A673 (cell line): ENCODE results near the gene DACH2. TPM values are rescaled to one million over a fixed set of nuclear protein-coding genes. Genes with fewer than 3 reads are reported as not detected.

Source experiments
- BruUV-seq: library from RNA; stranded (reverse); fragments of 400-500 nt; replicated peaks from 2 replicates; lab custom pipeline; 2021; lab: Mats Ljungman, UMichigan
- CTCF ChIA-PET: fragments of 300-600 bp; sonication (Branson Sonifier 250); formaldehyde crosslinking; loops from one replicate; lab custom pipeline; 2022; ENCODE audit warnings: antibody characterized with exemption; lab: Charles Lee
- POLR2A ChIA-PET: fragments of 300-600 bp; sonication (Branson Sonifier 250); formaldehyde crosslinking; loops from one replicate; lab custom pipeline; 2022; ENCODE audit warnings: antibody characterized with exemption; ENCODE audit not compliant: low non-redundant PET; lab: Charles Lee
- DNase-seq: peaks from one replicate; pipeline ENCODE4 v3.0.0-alpha.2; 2015; ENCODE audit warnings: low spot score
- H3K27ac ChIP-seq: fragments of 200-600 bp; sonication (generic); 2 replicates; pipeline ENCODE4 v1.5.1; 2016; ENCODE audit warnings: mixed run types, low read depth, mild to moderate bottlenecking, mixed read lengths, antibody characterized with exemption, low read length; ENCODE audit not compliant: poor library complexity, severe bottlenecking
- H3K27me3 ChIP-seq: fragments of 200-600 bp; sonication (generic); replicated peaks from 2 replicates; pipeline ENCODE4 v1.6.1; 2017; ENCODE audit warnings: mixed run types, low read depth, mild to moderate bottlenecking, mixed read lengths, antibody characterized with exemption, low read length; ENCODE audit not compliant: insufficient read depth, poor library complexity
- H3K36me3 ChIP-seq: fragments of 200-600 bp; sonication (generic); 2 replicates; pipeline ENCODE4 v1.6.1; 2016; ENCODE audit warnings: mixed run types, mild to moderate bottlenecking, mixed read lengths, antibody characterized with exemption, low read length; ENCODE audit not compliant: insufficient read depth, poor library complexity, severe bottlenecking
- H3K4me1 ChIP-seq: fragments of 200-600 bp; sonication (generic); 2 replicates; pipeline ENCODE4 v1.6.1; 2017; ENCODE audit warnings: mixed run types, mild to moderate bottlenecking, mixed read lengths, antibody characterized with exemption, low read length; ENCODE audit not compliant: insufficient read depth, poor library complexity, severe bottlenecking
- H3K4me3 ChIP-seq: fragments of 200-600 bp; sonication (generic); 2 replicates; pipeline ENCODE4 v1.5.1; 2016; ENCODE audit warnings: low read depth, mixed run types, mild to moderate bottlenecking, mixed read lengths, low read length; ENCODE audit not compliant: poor library complexity, severe bottlenecking
- H3K9me3 ChIP-seq: fragments of 200-600 bp; sonication (generic); 2 replicates; pipeline ENCODE4 v1.6.1; 2016; ENCODE audit warnings: mixed run types, low read depth, mild to moderate bottlenecking, mixed read lengths, antibody characterized with exemption, low read length; ENCODE audit not compliant: poor library complexity, severe bottlenecking
- CTCF ChIP-seq: fragments of 300-800, 200-600 bp; sonication (generic); conservative IDR thresholded peaks from 2 replicates; pipeline ENCODE4 v1.5.1; 2017; ENCODE audit warnings: low read depth, mild to moderate bottlenecking, antibody characterized with exemption, low read length, moderate library complexity, mixed read lengths
- EZH2 ChIP-seq: fragments of 200-600 bp; sonication (generic); IDR thresholded peaks from 2 replicates; pipeline ENCODE4 v1.6.1; 2017; ENCODE audit warnings: borderline replicate concordance, low read depth, mild to moderate bottlenecking, mixed read lengths, antibody characterized with exemption, low read length; ENCODE audit not compliant: poor library complexity, severe bottlenecking
- intact Hi-C: fragments of 100-400 bp; cut with micrococcal nuclease; formaldehyde crosslinking; loops from one replicate; pipeline ENCODE4 v1.10.0; 2022; ENCODE audit not compliant: unreplicated experiment
- total RNA-seq: library from RNA; stranded (reverse); gene quantifications from 2 replicates; pipeline ENCODE4 v1.2.3, GENCODE V29; 2021

Gene DACH2
- total RNA-seq, 1 experiment from 2014 or later = not detected

GRCh38 chrX:86349115-86349514 is 200.9 kb downstream of the DACH2 start:
- Histone ChIP-seq H3K27ac (no peak overlapping the region), H3K27me3 (no peaks in the 10 kb centered on the region), H3K4me1 (no peaks in the 10 kb centered on the region), H3K4me3 (no peak overlapping the region), H3K36me3 (no peaks in the 10 kb centered on the region), H3K9me3 (no peaks in the 10 kb centered on the region)
- DNase-seq = no peak
- ChIA-PET POLR2A (no interaction called here), CTCF (no interaction called here)
- intact Hi-C loops = no loop called here
- BruUV-seq = no TSS peak
- no peak for TF ChIP-seq EZH2
- no peak for TF ChIP-seq CTCF

GRCh38 chrX:86369847-86370630 is 221.8 kb downstream of the DACH2 start:
- Histone ChIP-seq H3K4me3 (no peak overlapping the region), H3K4me1 (no peaks in the 10 kb centered on the region), H3K36me3 (no peaks in the 10 kb centered on the region), H3K27ac (no peak overlapping the region), H3K27me3 (no peaks in the 10 kb centered on the region), H3K9me3 (no peaks in the 10 kb centered on the region)
- DNase-seq = no peak
- TF ChIP-seq EZH2 = no peak
- no peak for TF ChIP-seq CTCF
- intact Hi-C loops = no loop called here
- POLR2A ChIA-PET = no interaction called here
- CTCF ChIA-PET = no interaction called here
- no TSS peak for BruUV-seq

- ChIA-PET CTCF (no interaction called here), POLR2A (no interaction called here)
- DNase-seq = no peak
- Histone ChIP-seq H3K4me3 (no peak overlapping the region), H3K27me3 (no peaks in the 10 kb centered on the region), H3K27ac (no peak overlapping the region), H3K9me3 (no peaks in the 10 kb centered on the region), H3K36me3 (no peaks in the 10 kb centered on the region), H3K4me1 (no peaks in the 10 kb centered on the region)
- BruUV-seq = no TSS peak
- intact Hi-C loops = no loop called here
- TF ChIP-seq CTCF (no peak), EZH2 (no peak)
Observed at GRCh38 chrX:86370927-86371326, 222.7 kb downstream of the DACH2 start.
